ENCODE data around the gene TBL1X. TPM values are rescaled to one million over a fixed set of nuclear protein-coding genes. Genes with fewer than 3 reads are reported as not detected.

Gene TBL1X
- total and polyA plus RNA-seq, 2 donors (not counting 1 experiment from before 2014, with no cell fraction given) = 8.8 to 65.1 TPM

DNA sequence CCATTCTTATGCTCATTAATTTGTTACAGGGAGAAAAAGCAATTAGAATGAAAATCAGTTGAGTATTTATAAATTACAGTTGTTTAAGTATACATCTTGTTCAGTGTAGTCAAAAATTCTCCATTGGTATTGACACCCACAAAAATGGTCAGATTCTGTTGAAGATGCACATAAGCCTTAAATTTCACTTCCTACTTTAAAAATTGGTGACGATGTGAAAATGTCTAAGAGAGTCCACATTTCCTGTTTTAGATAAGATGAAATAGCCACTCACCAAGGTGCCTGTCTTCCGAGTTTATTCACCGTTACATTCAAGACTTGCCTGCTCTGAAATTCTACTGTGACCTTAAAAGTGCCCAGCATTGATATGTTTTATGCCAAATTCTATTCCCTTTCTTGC is 207.1 kb downstream of the TBL1X start:
- Histone ChIP-seq H3K27ac (ENCODE audit: low read length in 2 of 2) (peak overlapping the region; percentile 45 to 65), H3K9ac (ENCODE audit: low read length) (no peak overlapping the region), H3K79me2 (ENCODE audit: control insufficient read depth, insufficient read depth, low read length) (no peaks in the 10 kb centered on the region), H3K4me2 (replicated peaks; ENCODE audit: low read depth, low read length, poor library complexity, severe bottlenecking) (peak overlapping the region; percentile 31), H4K20me1 (ENCODE audit: control insufficient read depth, insufficient read depth, low read length, poor library complexity, severe bottlenecking) (no peaks in the 10 kb centered on the region), H3K9me3 (ENCODE audit: control extremely low read depth in 1 of 3, control insufficient read depth in 2 of 3, insufficient read depth in 1 of 3, low read length in 2 of 3) (peaks cover 0 to 5% (median 2%) of the 10 kb centered on the region in 3 donors), H3K27me3 (replicated peaks in 1 of 4; ENCODE audit: control extremely low read depth in 1 of 4, control insufficient read depth in 3 of 4, insufficient read depth in 4 of 4, low read length in 3 of 4) (no peaks in the 10 kb centered on the region), H3K36me3 (replicated peaks in 1 of 2; ENCODE audit: control extremely low read depth in 1 of 2, control insufficient read depth in 1 of 2, extremely low read depth in 1 of 2, insufficient read depth in 2 of 2, low read length in 1 of 2) (peaks cover 0 to 4% of the 10 kb centered on the region in 2 experiments), H3K4me3 (ENCODE audit: control extremely low read depth in 1 of 5, extremely low read depth in 1 of 5, insufficient read depth in 1 of 5, low read depth in 2 of 5, low read length in 4 of 5) (no peak overlapping the region), H2AFZ (ENCODE audit: insufficient read depth, low read depth, low read length, poor library complexity, severe bottlenecking) (no peak overlapping the region), H3K4me1 (ENCODE audit: control insufficient read depth in 2 of 2, insufficient read depth in 2 of 2, low read length in 2 of 2) (peaks cover 19 to 21% of the 10 kb centered on the region in 2 donors)
- Mint-ChIP-seq H3K27ac (peak overlapping the region; percentile 94), H3K27me3 (no peaks in the 10 kb centered on the region), H3K4me1 (peaks cover 41% of the 10 kb centered on the region), H3K9me3 (ENCODE audit: insufficient read depth) (peaks cover 3% of the 10 kb centered on the region), H3K4me3 (peak overlapping the region; percentile 79)
- ChIA-PET POLR2A (no interaction called here), CTCF (no interaction called here)
- DNase-seq (peak; percentile 55), ATAC-seq (ENCODE audit: low read depth) (peak; percentile 67)
- no CpG with 5 or more reads among the region's 3 CpGs for WGBS (ENCODE audit: insufficient coverage)
- intact Hi-C loops (cut with micrococcal nuclease) = no loop called here
- TF ChIP-seq, protein P1, sequence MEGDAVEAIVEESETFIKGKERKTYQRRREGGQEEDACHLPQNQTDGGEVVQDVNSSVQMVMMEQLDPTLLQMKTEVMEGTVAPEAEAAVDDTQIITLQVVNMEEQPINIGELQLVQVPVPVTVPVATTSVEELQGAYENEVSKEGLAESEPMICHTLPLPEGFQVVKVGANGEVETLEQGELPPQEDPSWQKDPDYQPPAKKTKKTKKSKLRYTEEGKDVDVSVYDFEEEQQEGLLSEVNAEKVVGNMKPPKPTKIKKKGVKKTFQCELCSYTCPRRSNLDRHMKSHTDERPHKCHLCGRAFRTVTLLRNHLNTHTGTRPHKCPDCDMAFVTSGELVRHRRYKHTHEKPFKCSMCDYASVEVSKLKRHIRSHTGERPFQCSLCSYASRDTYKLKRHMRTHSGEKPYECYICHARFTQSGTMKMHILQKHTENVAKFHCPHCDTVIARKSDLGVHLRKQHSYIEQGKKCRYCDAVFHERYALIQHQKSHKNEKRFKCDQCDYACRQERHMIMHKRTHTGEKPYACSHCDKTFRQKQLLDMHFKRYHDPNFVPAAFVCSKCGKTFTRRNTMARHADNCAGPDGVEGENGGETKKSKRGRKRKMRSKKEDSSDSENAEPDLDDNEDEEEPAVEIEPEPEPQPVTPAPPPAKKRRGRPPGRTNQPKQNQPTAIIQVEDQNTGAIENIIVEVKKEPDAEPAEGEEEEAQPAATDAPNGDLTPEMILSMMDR (IDR thresholded peaks at IDR 0.05) = no peak
- TF ChIP-seq EZH2 (IDR thresholded peaks at IDR 0.05; ENCODE audit: borderline replicate concordance, insufficient read depth, low read depth, low read length, poor library complexity, severe bottlenecking) = no peak

DNA sequence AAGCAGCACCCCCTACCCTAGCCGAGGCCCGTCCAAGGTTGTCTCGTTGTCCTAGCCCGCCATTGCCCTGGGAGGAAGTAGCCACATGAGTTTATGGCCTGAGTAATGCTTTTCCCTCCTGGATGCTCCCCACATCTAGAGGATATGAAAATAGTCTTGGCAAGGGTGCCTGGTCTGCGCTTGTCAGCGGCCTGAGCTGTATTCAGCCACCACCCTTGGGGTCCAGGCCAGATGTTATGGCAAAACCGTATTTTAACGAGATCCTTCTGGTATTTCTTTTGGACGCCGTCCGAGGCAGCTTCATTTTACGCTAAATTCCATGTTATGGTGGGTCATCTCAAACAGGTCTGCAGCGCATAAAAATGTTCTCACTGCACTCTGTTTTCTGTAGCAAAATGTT is 211.4 kb downstream of the TBL1X start:
- H2AFZ ChIP-seq (ENCODE audit: insufficient read depth, low read depth, low read length, poor library complexity, severe bottlenecking) = no peak overlapping the region
- H3K4me2 ChIP-seq (replicated peaks; ENCODE audit: low read depth, low read length, poor library complexity, severe bottlenecking) = no peak overlapping the region
- no peak overlapping the region for H3K4me3 ChIP-seq (ENCODE audit: control extremely low read depth in 1 of 5, extremely low read depth in 1 of 5, insufficient read depth in 1 of 5, low read depth in 2 of 5, low read length in 4 of 5)
- ATAC-seq (ENCODE audit: low read depth) = no peak
- TF ChIP-seq, protein P1 (IDR thresholded peaks at IDR 0.05) = no peak
- TF ChIP-seq EZH2 (IDR thresholded peaks at IDR 0.05; ENCODE audit: borderline replicate concordance, insufficient read depth, low read depth, low read length, poor library complexity, severe bottlenecking) = no peak
- no peaks in the 10 kb centered on the region for H3K79me2 ChIP-seq (ENCODE audit: control insufficient read depth, insufficient read depth, low read length)
- Mint-ChIP-seq H3K27ac (peak overlapping the region; percentile 92), H3K4me1 (peaks cover 53% of the 10 kb centered on the region), H3K27me3 (no peaks in the 10 kb centered on the region), H3K9me3 (ENCODE audit: insufficient read depth) (peaks cover 3% of the 10 kb centered on the region), H3K4me3 (no peak overlapping the region)
- H3K27me3 ChIP-seq (replicated peaks in 1 of 4; ENCODE audit: control extremely low read depth in 1 of 4, control insufficient read depth in 3 of 4, insufficient read depth in 4 of 4, low read length in 3 of 4) = no peaks in the 10 kb centered on the region
- ChIA-PET POLR2A (no interaction called here), CTCF (no interaction called here)
- DNase-seq = no peak
- no peak overlapping the region for H3K9ac ChIP-seq (ENCODE audit: low read length)
- H3K36me3 ChIP-seq (replicated peaks in 1 of 2; ENCODE audit: control extremely low read depth in 1 of 2, control insufficient read depth in 1 of 2, extremely low read depth in 1 of 2, insufficient read depth in 2 of 2, low read length in 1 of 2) = peaks cover 0 to 8% of the 10 kb centered on the region in 2 experiments
- H3K4me1 ChIP-seq (ENCODE audit: control insufficient read depth in 2 of 2, insufficient read depth in 2 of 2, low read length in 2 of 2) = peaks cover 34 to 46% of the 10 kb centered on the region in 2 donors
- H3K27ac ChIP-seq (ENCODE audit: low read length in 2 of 2) = peak overlapping the region; percentile 69 to 81
- peaks cover 0 to 5% (median 2%) of the 10 kb centered on the region in 3 donors for H3K9me3 ChIP-seq (ENCODE audit: control extremely low read depth in 1 of 3, control insufficient read depth in 2 of 3, insufficient read depth in 1 of 3, low read length in 2 of 3)
- WGBS (ENCODE audit: insufficient coverage) = 94% methylated on average over 2 of the region's 13 CpGs
- H4K20me1 ChIP-seq (ENCODE audit: control insufficient read depth, insufficient read depth, low read length, poor library complexity, severe bottlenecking) = no peaks in the 10 kb centered on the region
- intact Hi-C loops (cut with micrococcal nuclease) = loop anchor here (1.0 kb wide), 1 partner anchor 213 kb away; no protein-coding TSS in a partner anchor

Data from B cell (primary cell).